Mucosa of rectum (tissue), 2 donors: ENCODE measurements around the gene BICC1.

Experiments
- H3K27ac ChIP-seq, 2 donors: one replicate each; pipeline ENCODE4 v1.7.0; 2013; ENCODE audit warnings: inconsistent platforms in 2 of 2, low read depth in 2 of 2, low read length in 2 of 2
- H3K27me3 ChIP-seq, 2 donors: one replicate each; pipeline ENCODE4 v1.7.0; 2013; ENCODE audit warnings: low read length in 2 of 2; ENCODE audit not compliant: control insufficient read depth in 2 of 2, insufficient read depth in 2 of 2
- H3K36me3 ChIP-seq, 2 donors: one replicate each; pipeline ENCODE4 v1.7.0; 2013; ENCODE audit warnings: low read length in 2 of 2; ENCODE audit not compliant: control insufficient read depth in 2 of 2, insufficient read depth in 2 of 2
- H3K4me1 ChIP-seq, 2 donors: one replicate each; pipeline ENCODE4 v1.7.0; 2013; ENCODE audit warnings: low read length in 2 of 2, mild to moderate bottlenecking in 1 of 2; ENCODE audit not compliant: control insufficient read depth in 2 of 2, insufficient read depth in 2 of 2
- H3K4me3 ChIP-seq, 2 donors: one replicate each; pipeline ENCODE4 v1.7.0; 2013; ENCODE audit warnings: low read length in 2 of 2
- H3K9ac ChIP-seq, 2 donors: one replicate each; pipeline ENCODE4 v1.7.0; 2013; ENCODE audit warnings: low read length in 2 of 2, low read depth in 1 of 2, mild to moderate bottlenecking in 1 of 2
- H3K9me3 ChIP-seq, 2 donors: one replicate each; pipeline ENCODE4 v1.7.0; 2013; ENCODE audit warnings: low read length in 2 of 2; ENCODE audit not compliant: control insufficient read depth in 2 of 2
- donor health status: healthy.
- donor health status: Normal muscosa, but diverticular disease.

The BICC1 gene

DNA sequence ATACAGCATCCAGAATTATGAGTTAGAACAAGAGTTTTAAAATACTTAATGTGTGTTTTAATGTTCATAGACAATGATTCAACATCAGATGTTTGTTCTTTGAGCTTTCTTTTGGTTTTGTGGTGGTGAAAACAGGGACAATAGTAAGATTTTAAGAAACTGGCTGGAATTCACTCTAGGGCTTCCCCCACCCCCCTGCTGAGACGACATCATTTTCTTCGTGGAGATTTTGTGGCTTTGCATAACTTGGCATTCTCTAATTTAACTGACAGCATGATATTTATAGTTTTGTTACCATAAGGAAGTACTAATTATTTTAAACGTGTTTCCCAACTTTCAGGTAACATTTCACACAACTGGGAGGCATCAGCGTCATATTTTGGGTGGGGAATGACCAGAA, 184.1 kb downstream of the BICC1 start:
- H3K27ac ChIP-seq: no peak overlapping the region
- no peak overlapping the region for H3K4me3 ChIP-seq
- H3K9me3 ChIP-seq: no peaks in the 10 kb centered on the region
- H3K36me3 ChIP-seq: no peaks in the 10 kb centered on the region
- H3K27me3 ChIP-seq: no peaks in the 10 kb centered on the region
- peaks cover 0 to 2% of the 10 kb centered on the region in 2 donors for H3K4me1 ChIP-seq
- H3K9ac ChIP-seq: no peak overlapping the region

DNA sequence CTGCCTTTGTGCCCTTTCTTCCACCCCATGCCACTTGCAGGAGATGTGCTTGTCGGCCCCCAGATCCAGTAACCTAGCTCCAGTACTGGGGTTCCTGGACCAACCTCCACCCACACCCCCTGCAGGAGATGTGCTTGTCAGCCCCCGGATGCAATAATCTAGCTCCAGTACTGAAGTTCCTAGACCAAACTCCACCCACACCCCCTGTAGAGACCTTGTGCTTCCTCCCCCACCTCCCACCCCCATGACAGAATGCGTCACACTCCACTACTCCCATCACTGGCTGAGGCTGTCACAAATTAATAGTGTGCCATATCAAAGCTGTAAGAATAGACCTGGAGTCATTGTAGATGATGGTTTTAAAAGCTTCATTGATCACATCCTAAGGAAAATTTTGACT, 185.0 kb downstream of the BICC1 start:
- H3K4me3 ChIP-seq: no peak overlapping the region
- no peak overlapping the region for H3K27ac ChIP-seq
- no peaks in the 10 kb centered on the region for H3K9me3 ChIP-seq
- H3K27me3 ChIP-seq: no peaks in the 10 kb centered on the region
- H3K9ac ChIP-seq: no peak overlapping the region
- H3K4me1 ChIP-seq: peaks cover 0 to 2% of the 10 kb centered on the region in 2 donors
- H3K36me3 ChIP-seq: no peaks in the 10 kb centered on the region

DNA sequence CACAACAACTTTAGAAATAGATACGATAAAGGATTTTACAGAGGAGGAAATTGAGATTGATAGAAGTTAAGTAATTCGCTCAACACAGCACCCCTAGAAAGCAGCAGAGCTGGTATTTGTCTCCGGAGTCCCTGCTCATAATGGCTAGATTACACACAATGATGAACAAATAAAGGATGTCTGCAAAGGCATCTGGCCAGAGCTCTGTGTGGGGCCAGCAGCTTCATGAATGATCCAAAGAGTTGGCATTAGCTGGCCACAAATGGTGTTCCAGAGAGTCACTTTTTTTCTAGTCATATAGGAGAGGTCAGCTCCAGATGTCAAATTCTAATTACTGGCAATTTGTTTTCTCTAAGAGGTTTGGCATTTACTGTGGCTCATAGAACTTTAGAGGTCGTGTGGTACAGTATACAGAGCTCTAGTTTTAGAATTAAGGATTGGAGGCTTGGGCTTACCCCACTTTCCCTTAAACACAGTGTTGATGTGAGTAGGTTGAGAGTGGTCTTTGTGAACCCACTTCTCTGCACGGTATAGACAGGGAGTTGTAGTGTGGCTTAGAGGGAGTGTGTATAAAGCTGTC, 186.2 kb downstream of the BICC1 start:
- no peak overlapping the region for H3K4me3 ChIP-seq
- peaks cover 0 to 2% of the 10 kb centered on the region in 2 donors for H3K4me1 ChIP-seq
- H3K9ac ChIP-seq: no peak overlapping the region
- H3K9me3 ChIP-seq: no peaks in the 10 kb centered on the region
- H3K36me3 ChIP-seq: no peaks in the 10 kb centered on the region
- no peak overlapping the region for H3K27ac ChIP-seq
- H3K27me3 ChIP-seq: no peaks in the 10 kb centered on the region

DNA sequence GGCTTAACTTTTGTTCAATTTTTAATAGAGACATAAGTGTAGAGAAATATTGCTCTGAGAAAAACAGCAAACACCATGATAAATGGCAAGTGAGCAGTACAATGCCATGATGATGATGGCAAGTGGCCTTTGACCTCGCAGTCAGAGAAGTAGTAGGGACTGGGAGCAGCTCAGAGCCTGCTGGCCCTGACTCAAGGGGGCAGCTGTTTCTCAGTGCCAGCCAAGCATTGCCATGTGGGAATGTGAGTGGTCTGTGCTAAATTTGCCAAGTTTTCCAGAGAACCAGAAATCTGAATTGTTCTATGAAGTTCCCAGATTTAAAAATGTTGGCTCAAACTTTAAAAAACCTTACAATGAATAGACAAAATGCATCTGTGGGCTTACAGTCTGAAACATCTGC, 187.9 kb downstream of the BICC1 start:
- H3K36me3 ChIP-seq: no peaks in the 10 kb centered on the region
- no peaks in the 10 kb centered on the region for H3K9me3 ChIP-seq
- no peak overlapping the region for H3K4me3 ChIP-seq
- no peak overlapping the region for H3K9ac ChIP-seq
- H3K27ac ChIP-seq: no peak overlapping the region
- peaks cover 0 to 2% of the 10 kb centered on the region in 2 donors for H3K4me1 ChIP-seq
- no peaks in the 10 kb centered on the region for H3K27me3 ChIP-seq

DNA sequence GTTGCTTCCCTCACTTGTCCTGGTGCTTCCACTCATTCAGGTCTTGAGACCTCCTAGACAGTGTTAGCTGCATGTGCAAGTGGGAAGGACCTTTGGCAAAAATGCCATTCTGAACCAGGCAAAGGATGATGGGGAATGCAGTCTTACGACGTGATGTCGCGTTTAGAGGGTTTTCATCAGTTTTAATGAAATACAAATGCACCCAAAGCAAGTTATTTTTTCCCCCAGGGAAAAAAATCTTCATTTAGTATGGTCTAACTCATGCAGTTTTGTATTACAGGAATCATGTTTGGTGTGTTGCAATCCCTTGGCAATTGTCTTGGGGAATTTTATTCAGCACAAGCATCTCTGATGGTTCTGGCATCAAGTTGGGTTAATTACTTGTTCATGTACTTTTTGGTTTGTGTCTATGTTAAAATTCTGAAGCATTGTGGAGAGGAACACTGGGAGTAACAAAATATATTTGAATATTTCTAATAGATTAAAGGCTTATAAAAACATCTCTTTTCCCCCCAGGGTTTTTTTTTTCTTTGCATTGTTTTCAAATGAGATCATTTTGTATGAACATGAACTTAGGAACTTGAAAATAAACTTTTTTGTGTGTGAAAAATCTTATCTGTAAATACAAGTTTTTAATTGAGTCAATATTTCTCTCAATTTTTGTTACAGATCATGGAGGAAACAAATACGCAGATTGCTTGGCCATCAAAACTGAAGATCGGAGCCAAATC, 188.9 kb downstream of the BICC1 start:
- Histone ChIP-seq H3K27me3 (no peaks in the 10 kb centered on the region), H3K4me3 (no peak overlapping the region), H3K36me3 (no peaks in the 10 kb centered on the region), H3K4me1 (peaks cover 0 to 2% of the 10 kb centered on the region in 2 donors), H3K27ac (no peak overlapping the region), H3K9me3 (no peaks in the 10 kb centered on the region), H3K9ac (no peak overlapping the region)

DNA sequence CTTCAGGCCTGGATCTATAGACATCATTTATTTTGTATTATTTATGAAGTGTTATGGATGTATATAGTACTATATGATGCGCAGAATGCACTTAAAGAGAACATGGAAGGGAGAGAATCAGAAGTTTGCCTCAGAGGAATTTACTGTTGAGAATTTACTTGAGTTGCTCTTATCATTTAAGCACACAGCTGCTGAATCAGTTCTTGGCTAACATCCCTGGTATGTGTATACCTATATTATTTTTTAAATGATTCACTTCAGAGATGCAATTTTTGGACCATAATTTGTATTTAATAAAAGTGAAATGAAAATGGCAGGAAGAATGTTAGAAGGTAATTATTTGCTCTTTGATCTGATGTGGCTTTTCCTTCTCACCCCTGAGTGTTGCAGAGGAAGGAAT, 191.6 kb downstream of the BICC1 start:
- Histone ChIP-seq H3K4me3 (no peak overlapping the region), H3K36me3 (no peaks in the 10 kb centered on the region), H3K4me1 (peaks cover 0 to 2% of the 10 kb centered on the region in 2 donors), H3K27ac (no peak overlapping the region), H3K9me3 (no peaks in the 10 kb centered on the region), H3K27me3 (no peaks in the 10 kb centered on the region), H3K9ac (no peak overlapping the region)

DNA sequence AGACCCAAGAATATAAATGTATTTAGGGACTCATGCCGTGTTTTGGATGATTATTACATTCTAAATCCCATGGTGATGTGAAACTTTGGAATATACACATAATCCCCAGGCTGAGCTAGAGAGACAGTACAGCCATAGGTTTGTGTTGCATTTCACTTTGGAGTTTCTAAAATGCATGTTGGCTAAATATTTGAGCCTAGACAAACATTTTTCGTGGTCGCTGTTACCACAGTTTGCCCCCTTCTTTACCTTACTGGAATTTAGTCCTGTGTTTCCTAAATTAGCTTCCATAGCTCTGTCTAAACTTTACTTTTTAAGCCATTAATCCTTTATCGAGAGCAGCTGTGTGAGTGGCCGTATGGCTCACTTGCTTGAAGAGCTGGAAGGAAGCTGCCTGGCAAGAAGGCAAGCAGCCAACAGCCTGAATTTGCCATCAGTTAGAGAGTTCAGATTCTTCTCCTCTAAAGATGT, 192.0 kb downstream of the BICC1 start:
- Histone ChIP-seq H3K27me3 (no peaks in the 10 kb centered on the region), H3K9me3 (no peaks in the 10 kb centered on the region), H3K36me3 (no peaks in the 10 kb centered on the region), H3K9ac (no peak overlapping the region), H3K27ac (no peak overlapping the region), H3K4me1 (peaks cover 0 to 2% of the 10 kb centered on the region in 2 donors), H3K4me3 (no peak overlapping the region)

DNA sequence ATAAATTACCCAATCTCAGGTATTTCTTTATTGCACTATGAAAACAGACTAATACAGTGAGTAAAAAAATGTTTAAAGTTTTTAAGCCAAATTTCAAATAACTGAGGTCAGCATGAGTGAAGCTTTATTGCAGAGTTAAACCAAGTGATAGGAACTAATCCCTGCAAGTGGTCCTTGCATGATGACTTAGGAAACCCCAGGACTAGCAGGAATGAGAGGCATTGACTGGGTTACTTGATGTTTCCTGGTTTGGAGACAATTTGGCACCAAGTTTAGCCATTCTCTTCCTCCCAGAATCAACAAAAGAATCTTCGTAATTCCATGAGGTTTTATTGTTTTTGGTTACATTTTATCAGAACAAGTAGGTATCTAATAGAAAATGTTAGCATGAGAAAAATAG, 194.2 kb downstream of the BICC1 start:
- H3K4me3 ChIP-seq: no peak overlapping the region
- H3K36me3 ChIP-seq: no peaks in the 10 kb centered on the region
- no peak overlapping the region for H3K9ac ChIP-seq
- H3K27ac ChIP-seq: no peak overlapping the region
- H3K27me3 ChIP-seq: no peaks in the 10 kb centered on the region
- H3K9me3 ChIP-seq: no peaks in the 10 kb centered on the region
- no peaks in the 10 kb centered on the region for H3K4me1 ChIP-seq

DNA sequence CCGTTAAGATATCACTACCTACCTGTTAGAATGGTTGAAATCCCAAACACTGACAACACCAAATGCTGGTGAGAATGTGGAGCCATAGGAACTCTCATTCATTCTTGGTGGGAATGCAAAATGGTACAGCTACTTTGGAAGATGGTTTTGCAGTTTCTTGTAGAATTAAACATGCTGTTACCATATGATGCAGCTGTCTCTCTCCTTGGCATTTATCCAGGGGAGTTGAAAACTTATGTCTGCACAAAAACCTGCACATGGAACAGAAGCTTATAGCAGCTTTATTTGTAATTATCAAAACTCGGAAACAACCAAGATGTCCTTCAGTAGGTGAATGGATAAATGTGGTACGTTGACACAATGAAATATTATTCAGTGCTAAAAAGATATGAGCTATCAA, 199.5 kb downstream of the BICC1 start:
- Histone ChIP-seq H3K4me3 (no peak overlapping the region), H3K9ac (no peak overlapping the region), H3K4me1 (no peaks in the 10 kb centered on the region), H3K27ac (no peak overlapping the region), H3K27me3 (no peaks in the 10 kb centered on the region), H3K36me3 (no peaks in the 10 kb centered on the region), H3K9me3 (no peaks in the 10 kb centered on the region)

DNA sequence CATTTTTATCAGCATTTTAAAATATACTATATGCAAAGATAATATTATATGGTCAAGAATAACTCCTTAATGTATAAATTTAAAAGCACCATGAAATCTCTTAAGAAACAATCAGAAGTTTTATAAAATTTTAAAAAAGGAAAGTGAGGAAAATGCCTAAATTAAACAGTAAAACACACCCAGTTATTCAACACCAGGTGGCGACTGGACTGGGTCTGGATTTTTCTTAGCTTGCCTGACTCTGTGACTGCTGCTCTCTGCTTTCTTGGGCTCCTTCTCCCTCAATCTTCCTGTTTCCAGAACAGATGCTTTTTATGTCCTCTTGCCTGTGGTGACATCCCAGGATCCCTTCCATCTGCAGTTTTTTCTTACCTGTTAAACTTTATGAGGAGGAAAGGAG, 200.3 kb downstream of the BICC1 start:
- Histone ChIP-seq H3K36me3 (no peaks in the 10 kb centered on the region), H3K4me1 (no peaks in the 10 kb centered on the region), H3K27me3 (no peaks in the 10 kb centered on the region), H3K27ac (no peak overlapping the region), H3K9me3 (no peaks in the 10 kb centered on the region), H3K4me3 (no peak overlapping the region), H3K9ac (no peak overlapping the region)
